ENCODE measurements around the gene KIF3B. TPM values are rescaled to one million over a fixed set of nuclear protein-coding genes. Genes with fewer than 3 reads are reported as not detected.
A peak's percentile ranks its signal among the peaks of the same experiment; 100 is the strongest.

KIF3B gene
- total and polyA plus RNA-seq, 2 of the 13 experiments (the other 11 are each of a cell fraction or from before 2014, with no cell fraction given), result 23.6 to 28.8 TPM

- TF ChIP-seq, protein P1, sequence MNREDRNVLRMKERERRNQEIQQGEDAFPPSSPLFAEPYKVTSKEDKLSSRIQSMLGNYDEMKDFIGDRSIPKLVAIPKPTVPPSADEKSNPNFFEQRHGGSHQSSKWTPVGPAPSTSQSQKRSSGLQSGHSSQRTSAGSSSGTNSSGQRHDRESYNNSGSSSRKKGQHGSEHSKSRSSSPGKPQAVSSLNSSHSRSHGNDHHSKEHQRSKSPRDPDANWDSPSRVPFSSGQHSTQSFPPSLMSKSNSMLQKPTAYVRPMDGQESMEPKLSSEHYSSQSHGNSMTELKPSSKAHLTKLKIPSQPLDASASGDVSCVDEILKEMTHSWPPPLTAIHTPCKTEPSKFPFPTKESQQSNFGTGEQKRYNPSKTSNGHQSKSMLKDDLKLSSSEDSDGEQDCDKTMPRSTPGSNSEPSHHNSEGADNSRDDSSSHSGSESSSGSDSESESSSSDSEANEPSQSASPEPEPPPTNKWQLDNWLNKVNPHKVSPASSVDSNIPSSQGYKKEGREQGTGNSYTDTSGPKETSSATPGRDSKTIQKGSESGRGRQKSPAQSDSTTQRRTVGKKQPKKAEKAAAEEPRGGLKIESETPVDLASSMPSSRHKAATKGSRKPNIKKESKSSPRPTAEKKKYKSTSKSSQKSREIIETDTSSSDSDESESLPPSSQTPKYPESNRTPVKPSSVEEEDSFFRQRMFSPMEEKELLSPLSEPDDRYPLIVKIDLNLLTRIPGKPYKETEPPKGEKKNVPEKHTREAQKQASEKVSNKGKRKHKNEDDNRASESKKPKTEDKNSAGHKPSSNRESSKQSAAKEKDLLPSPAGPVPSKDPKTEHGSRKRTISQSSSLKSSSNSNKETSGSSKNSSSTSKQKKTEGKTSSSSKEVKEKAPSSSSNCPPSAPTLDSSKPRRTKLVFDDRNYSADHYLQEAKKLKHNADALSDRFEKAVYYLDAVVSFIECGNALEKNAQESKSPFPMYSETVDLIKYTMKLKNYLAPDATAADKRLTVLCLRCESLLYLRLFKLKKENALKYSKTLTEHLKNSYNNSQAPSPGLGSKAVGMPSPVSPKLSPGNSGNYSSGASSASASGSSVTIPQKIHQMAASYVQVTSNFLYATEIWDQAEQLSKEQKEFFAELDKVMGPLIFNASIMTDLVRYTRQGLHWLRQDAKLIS (CRISPR knock-in tag; IDR thresholded peaks at IDR 0.05), result no peak
- TF ChIP-seq ZNF234 (CRISPR knock-in tag; conservative IDR thresholded peaks at IDR 0.05) (no peak), SIX4 (CRISPR knock-in tag; IDR thresholded peaks at IDR 0.05) (no peak), TEAD3 (CRISPR knock-in tag; optimal IDR thresholded peaks at IDR 0.05; ENCODE audit: borderline replicate concordance) (peak; percentile 57), CENPT (CRISPR knock-in tag; IDR thresholded peaks at IDR 0.05; ENCODE audit: low read depth) (no peak), ZNF550 (CRISPR knock-in tag; IDR thresholded peaks at IDR 0.05; ENCODE audit: borderline replicate concordance) (no peak), USF2 (IDR thresholded peaks at IDR 0.05; ENCODE audit: low read depth, low read length) (no peak), USF2 (CRISPR knock-in tag; IDR thresholded peaks at IDR 0.05; ENCODE audit: borderline replicate concordance) (no peak), MAZ (IDR thresholded peaks at IDR 0.05; ENCODE audit: borderline replicate concordance, low read depth, low read length) (no peak), MAZ (CRISPR knock-in tag; IDR thresholded peaks at IDR 0.05; ENCODE audit: low read depth) (no peak; the same call in 1 of the 2 replicates), ONECUT2 (CRISPR knock-in tag; IDR thresholded peaks at IDR 0.05) (peak; percentile 83), KLF12 (CRISPR knock-in tag; IDR thresholded peaks at IDR 0.05; ENCODE audit: borderline replicate concordance) (peak; percentile 58; the same call in 1 of the 2 replicates), AHDC1 (CRISPR knock-in tag; IDR thresholded peaks at IDR 0.05; ENCODE audit: borderline replicate concordance) (0 out of 2 replicates have a peak, but pooled peaks have one; percentile 60), JUNB (CRISPR knock-in tag; IDR thresholded peaks at IDR 0.05; ENCODE audit: borderline replicate concordance) (no peak), NFE2L1 (CRISPR knock-in tag; IDR thresholded peaks at IDR 0.05; ENCODE audit: borderline replicate concordance) (no peak)
- TF ChIP-seq, protein P2, sequence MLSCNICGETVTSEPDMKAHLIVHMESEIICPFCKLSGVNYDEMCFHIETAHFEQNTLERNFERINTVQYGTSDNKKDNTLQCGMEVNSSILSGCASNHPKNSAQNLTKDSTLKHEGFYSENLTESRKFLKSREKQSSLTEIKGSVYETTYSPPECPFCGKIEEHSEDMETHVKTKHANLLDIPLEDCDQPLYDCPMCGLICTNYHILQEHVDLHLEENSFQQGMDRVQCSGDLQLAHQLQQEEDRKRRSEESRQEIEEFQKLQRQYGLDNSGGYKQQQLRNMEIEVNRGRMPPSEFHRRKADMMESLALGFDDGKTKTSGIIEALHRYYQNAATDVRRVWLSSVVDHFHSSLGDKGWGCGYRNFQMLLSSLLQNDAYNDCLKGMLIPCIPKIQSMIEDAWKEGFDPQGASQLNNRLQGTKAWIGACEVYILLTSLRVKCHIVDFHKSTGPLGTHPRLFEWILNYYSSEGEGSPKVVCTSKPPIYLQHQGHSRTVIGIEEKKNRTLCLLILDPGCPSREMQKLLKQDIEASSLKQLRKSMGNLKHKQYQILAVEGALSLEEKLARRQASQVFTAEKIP (CRISPR knock-in tag; IDR thresholded peaks at IDR 0.05; ENCODE audit: borderline replicate concordance), result no peak
Measured at GRCh38 chr20:32263398-32263954, 14.0 kb upstream of the KIF3B start (continued).
